Fibroblast of lung (primary cell): Measurements from ENCODE around the gene C10orf67. TPM values are rescaled to one million over a fixed set of nuclear protein-coding genes. Genes with fewer than 3 reads are reported as not detected.

ENCODE experiments used
- DNase-seq, 2 donors: peaks; one replicate each; pipeline versions ENCODE4 v3.0.0 to v3.0.0-alpha.2; 2010; ENCODE audit warnings: low read depth in 2 of 2
- H2AFZ ChIP-seq: 2 replicates; pipeline ENCODE4 v1.5.1; 2012; ENCODE audit warnings: low read length, control low read depth, inconsistent platforms
- H3K27ac ChIP-seq: 2 replicates; pipeline ENCODE4 v1.5.1; 2011; ENCODE audit warnings: low read length, control low read depth; ENCODE audit not compliant: insufficient read depth
- H3K27me3 ChIP-seq: 2 replicates; pipeline ENCODE4 v1.5.1; 2011; ENCODE audit warnings: mild to moderate bottlenecking, low read length; ENCODE audit not compliant: control insufficient read depth, insufficient read depth
- H3K36me3 ChIP-seq: 2 replicates; pipeline ENCODE4 v1.5.1; 2011; ENCODE audit warnings: low read length; ENCODE audit not compliant: control insufficient read depth, insufficient read depth
- H3K4me1 ChIP-seq: 2 replicates; pipeline ENCODE4 v1.5.1; 2011; ENCODE audit warnings: low read length; ENCODE audit not compliant: control insufficient read depth, insufficient read depth; ENCODE audit errors: extremely low read depth
- H3K4me2 ChIP-seq: 2 replicates; pipeline ENCODE4 v1.5.1; 2011; ENCODE audit warnings: low read length, control low read depth; ENCODE audit not compliant: insufficient read depth; ENCODE audit errors: extremely low read depth
- H3K4me3 ChIP-seq, 4 experiments: fragments of 200-600 bp in 1 of 4; sonication (generic) in 1 of 4; replicated peaks in 1 of 4; 2 replicates each; pipeline ENCODE4 v1.5.1; 2011 to 2016; ENCODE audit warnings: low read length in 4 of 4, low read depth in 3 of 4, mild to moderate bottlenecking in 3 of 4, control low read depth in 2 of 4, inconsistent platforms in 1 of 4, mixed read lengths in 1 of 4; ENCODE audit not compliant: insufficient read depth in 1 of 4; ENCODE audit errors: control extremely low read depth in 1 of 4
- H3K79me2 ChIP-seq: 2 replicates; pipeline ENCODE4 v1.5.1; 2012; ENCODE audit warnings: mild to moderate bottlenecking, low read length, inconsistent platforms; ENCODE audit not compliant: control insufficient read depth, insufficient read depth
- H3K9ac ChIP-seq: 2 replicates; pipeline ENCODE4 v1.5.1; 2011; ENCODE audit warnings: mild to moderate bottlenecking, low read length, control low read depth; ENCODE audit not compliant: insufficient read depth
- H3K9me3 ChIP-seq: 2 replicates; pipeline ENCODE4 v1.5.1; 2012; ENCODE audit warnings: low read depth, low read length; ENCODE audit not compliant: control insufficient read depth, insufficient read depth
- H4K20me1 ChIP-seq: 2 replicates; pipeline ENCODE4 v1.5.1; 2011; ENCODE audit warnings: low read length; ENCODE audit not compliant: control insufficient read depth, insufficient read depth; ENCODE audit errors: extremely low read depth
- EZH2 ChIP-seq: IDR thresholded peaks from 2 replicates; pipeline ENCODE4 v1.5.1; 2012; ENCODE audit warnings: low read length, control low read depth, mild to moderate bottlenecking; ENCODE audit errors: missing control alignments
- polyA plus RNA-seq, 2 donors: library from polyadenylated mRNA; depleted of rRNA in 1 of 2; stranded (reverse) in 1 of 2; unstranded in 1 of 2; fragments of >200 nt; gene quantifications; 2 replicates each; pipeline ENCODE4 v1.2.1, GENCODE V29; 2011 to 2012; ENCODE audit warnings: missing spikeins in 1 of 2
- total RNA-seq: library from RNA; depleted of rRNA; stranded (reverse); fragments of >200 nt; gene quantifications from 2 replicates; pipeline ENCODE4 v1.2.1, GENCODE V29; 2014
- TF ChIP-seq, protein P1 (sequence below), 2 donors: IDR thresholded peaks in 1 of 2; conservative IDR thresholded peaks in 1 of 2; 1 replicate in 1 of 2; 2 replicates in 1 of 2; pipeline ENCODE4 v1.5.1; 2011 to 2012; ENCODE audit warnings: low read length in 2 of 2, control low read depth in 1 of 2, inconsistent platforms in 1 of 2, low read depth in 1 of 2, mild to moderate bottlenecking in 1 of 2

The C10orf67 gene
- total and polyA plus RNA-seq, 2 donors (not counting 1 experiment from before 2014, with no cell fraction given) = under 0.01 to 0.16 TPM

DNA sequence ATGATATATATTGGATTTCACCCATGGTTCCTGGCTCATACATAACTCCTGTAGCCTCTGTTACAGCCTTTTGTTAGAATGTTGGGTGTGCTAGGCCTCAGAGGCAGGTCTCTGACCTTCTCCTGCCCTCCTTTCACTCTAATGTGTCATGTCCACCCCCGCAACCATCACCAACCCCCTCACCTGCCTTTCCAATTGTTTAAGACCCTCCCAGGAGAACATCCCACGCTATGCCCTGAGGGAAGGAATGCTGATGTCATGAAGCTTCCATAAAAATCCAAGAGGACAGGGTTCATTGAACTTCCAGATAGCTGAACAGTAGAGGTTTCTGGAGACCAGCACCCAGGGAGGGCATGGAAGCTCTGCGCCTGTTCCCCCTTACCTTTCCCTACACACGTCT, 30.8 kb upstream of the C10orf67 start:
- Histone ChIP-seq H3K27ac (no peak overlapping the region), H4K20me1 (no peaks in the 10 kb centered on the region), H3K4me3 (no peak overlapping the region), H3K36me3 (no peaks in the 10 kb centered on the region), H3K9ac (no peak overlapping the region), H3K79me2 (no peaks in the 10 kb centered on the region), H3K27me3 (no peaks in the 10 kb centered on the region), H3K4me2 (no peak overlapping the region), H3K9me3 (no peaks in the 10 kb centered on the region), H2AFZ (no peak overlapping the region), H3K4me1 (no peaks in the 10 kb centered on the region)
- TF ChIP-seq, protein P1, sequence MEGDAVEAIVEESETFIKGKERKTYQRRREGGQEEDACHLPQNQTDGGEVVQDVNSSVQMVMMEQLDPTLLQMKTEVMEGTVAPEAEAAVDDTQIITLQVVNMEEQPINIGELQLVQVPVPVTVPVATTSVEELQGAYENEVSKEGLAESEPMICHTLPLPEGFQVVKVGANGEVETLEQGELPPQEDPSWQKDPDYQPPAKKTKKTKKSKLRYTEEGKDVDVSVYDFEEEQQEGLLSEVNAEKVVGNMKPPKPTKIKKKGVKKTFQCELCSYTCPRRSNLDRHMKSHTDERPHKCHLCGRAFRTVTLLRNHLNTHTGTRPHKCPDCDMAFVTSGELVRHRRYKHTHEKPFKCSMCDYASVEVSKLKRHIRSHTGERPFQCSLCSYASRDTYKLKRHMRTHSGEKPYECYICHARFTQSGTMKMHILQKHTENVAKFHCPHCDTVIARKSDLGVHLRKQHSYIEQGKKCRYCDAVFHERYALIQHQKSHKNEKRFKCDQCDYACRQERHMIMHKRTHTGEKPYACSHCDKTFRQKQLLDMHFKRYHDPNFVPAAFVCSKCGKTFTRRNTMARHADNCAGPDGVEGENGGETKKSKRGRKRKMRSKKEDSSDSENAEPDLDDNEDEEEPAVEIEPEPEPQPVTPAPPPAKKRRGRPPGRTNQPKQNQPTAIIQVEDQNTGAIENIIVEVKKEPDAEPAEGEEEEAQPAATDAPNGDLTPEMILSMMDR (conservative IDR thresholded peaks at IDR 0.05 in 1 of 2, IDR thresholded peaks at IDR 0.05 in 1 of 2; ENCODE audit: low read depth in 1 of 2, low read length in 2 of 2) = no peak
- DNase-seq = no peak

DNA sequence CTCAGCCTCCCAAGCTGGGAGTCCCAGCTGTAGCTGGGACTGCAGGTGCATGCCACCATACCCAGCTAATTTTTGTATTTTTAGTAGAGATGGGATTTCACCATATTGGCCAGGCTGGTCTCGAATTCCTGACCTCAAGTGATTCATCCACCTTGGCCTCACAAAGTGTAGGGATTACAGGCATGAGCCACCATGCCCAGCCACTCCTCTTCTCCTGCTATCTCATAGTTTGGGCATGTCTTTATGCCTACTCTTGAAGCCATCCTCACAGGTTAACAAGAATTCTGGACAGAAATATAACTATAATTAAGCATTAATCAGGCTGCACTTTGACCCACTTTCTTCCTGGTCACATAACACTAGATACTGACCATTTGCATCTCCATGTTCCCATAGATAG, 28.6 kb upstream of the C10orf67 start:
- Histone ChIP-seq H3K9ac (no peak overlapping the region), H2AFZ (no peak overlapping the region), H3K79me2 (no peaks in the 10 kb centered on the region), H3K4me2 (no peak overlapping the region), H3K36me3 (no peaks in the 10 kb centered on the region), H4K20me1 (no peaks in the 10 kb centered on the region), H3K27ac (no peak overlapping the region), H3K4me1 (no peaks in the 10 kb centered on the region), H3K27me3 (no peaks in the 10 kb centered on the region), H3K4me3 (no peak overlapping the region), H3K9me3 (no peaks in the 10 kb centered on the region)
- DNase-seq = no peak
- TF ChIP-seq, protein P1 (conservative IDR thresholded peaks at IDR 0.05 in 1 of 2, IDR thresholded peaks at IDR 0.05 in 1 of 2; ENCODE audit: low read depth in 1 of 2, low read length in 2 of 2) = no peak
- TF ChIP-seq EZH2 = no peak

DNA sequence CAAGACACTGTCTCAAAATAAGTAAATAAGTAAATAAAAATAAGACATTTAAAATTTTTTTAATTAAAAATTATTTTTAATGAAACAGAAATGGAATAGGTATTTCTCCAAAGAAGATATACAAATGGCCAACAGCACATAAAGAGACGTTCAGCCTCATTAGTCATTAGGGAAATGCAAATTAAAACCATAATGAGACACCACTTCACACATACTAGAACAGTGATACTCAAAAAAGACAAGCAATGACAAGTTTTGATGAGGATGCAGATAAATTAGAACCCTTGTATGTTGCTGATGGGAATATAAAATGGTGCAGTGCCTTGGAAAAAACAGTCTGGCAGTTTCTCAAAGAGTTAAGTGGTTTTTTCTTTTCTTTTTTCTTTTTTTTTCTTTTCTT, 26.5 kb upstream of the C10orf67 start:
- Histone ChIP-seq H3K4me1 (no peaks in the 10 kb centered on the region), H3K36me3 (no peaks in the 10 kb centered on the region), H3K4me2 (no peak overlapping the region), H3K79me2 (no peaks in the 10 kb centered on the region), H4K20me1 (no peaks in the 10 kb centered on the region), H3K4me3 (no peak overlapping the region), H3K9ac (no peak overlapping the region), H2AFZ (no peak overlapping the region), H3K27ac (no peak overlapping the region), H3K9me3 (no peaks in the 10 kb centered on the region), H3K27me3 (no peaks in the 10 kb centered on the region)
- DNase-seq = no peak
- TF ChIP-seq, protein P1 (conservative IDR thresholded peaks at IDR 0.05 in 1 of 2, IDR thresholded peaks at IDR 0.05 in 1 of 2; ENCODE audit: low read depth in 1 of 2, low read length in 2 of 2) = no peak
- no peak for TF ChIP-seq EZH2
